Omental fat pad (tissue), 4 donors: ENCODE results near the gene GLMP. TPM values are rescaled to one million over a fixed set of nuclear protein-coding genes. Genes with fewer than 3 reads are reported as not detected.

ENCODE experiments used
- ATAC-seq: fragments of 150-250 bp; one replicate; pipeline ENCODE4 v1.9.1; 2016; ENCODE audit warnings: mild to moderate bottlenecking, moderate library complexity; ENCODE audit not compliant: low FRiP score
- DNase-seq: peaks from one replicate; pipeline ENCODE4 v3.0.0-alpha.2; 2019; ENCODE audit warnings: low spot score
- CTCF ChIP-seq, 3 donors: fragments of 450-650 bp; IDR thresholded peaks; one replicate each; pipeline ENCODE4 v1.5.1; 2016 to 2017; ENCODE audit warnings: antibody characterized with exemption in 3 of 3, mild to moderate bottlenecking in 3 of 3, moderate library complexity in 2 of 3
- total RNA-seq, 4 donors: library from RNA; depleted of rRNA; stranded (reverse); fragments of >200 nt; gene quantifications; one replicate each; pipeline ENCODE4 v1.1.0, GENCODE V29; 2016

Gene GLMP, protein sequence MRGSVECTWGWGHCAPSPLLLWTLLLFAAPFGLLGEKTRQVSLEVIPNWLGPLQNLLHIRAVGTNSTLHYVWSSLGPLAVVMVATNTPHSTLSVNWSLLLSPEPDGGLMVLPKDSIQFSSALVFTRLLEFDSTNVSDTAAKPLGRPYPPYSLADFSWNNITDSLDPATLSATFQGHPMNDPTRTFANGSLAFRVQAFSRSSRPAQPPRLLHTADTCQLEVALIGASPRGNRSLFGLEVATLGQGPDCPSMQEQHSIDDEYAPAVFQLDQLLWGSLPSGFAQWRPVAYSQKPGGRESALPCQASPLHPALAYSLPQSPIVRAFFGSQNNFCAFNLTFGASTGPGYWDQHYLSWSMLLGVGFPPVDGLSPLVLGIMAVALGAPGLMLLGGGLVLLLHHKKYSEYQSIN
- total RNA-seq, result 10 to 100 TPM; 44.0 to 71.1 (median 55.9) TPM

DNA sequence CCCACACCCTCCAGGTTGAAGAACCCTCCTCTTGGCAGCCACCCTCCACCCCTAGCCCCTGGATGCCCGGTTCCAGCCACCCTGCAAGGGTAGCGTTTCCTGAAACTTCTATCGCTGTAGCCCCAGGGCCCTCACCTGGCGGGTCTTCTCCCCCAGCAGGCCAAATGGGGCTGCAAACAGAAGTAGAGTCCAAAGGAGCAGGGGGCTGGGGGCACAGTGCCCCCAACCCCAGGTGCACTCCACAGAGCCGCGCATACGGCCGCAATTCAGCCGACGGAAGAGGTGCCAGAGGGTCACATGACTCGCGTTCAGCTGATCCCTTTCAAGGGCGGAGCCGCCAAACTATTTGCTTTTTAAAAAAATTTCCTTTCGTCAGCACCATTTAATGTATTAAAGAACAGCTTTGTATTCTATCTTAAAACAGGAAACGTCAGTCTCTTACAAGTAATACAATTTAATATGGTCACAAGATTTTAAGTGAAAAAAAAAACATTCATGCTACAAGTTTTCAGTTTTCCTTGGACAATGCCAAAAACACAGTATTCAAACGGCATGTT lies at the start of gene GLMP:
GLMP (minus strand) TSS at position 289 of the 557 bp plus-strand sequence; CDS start at position 255, 34 bp downstream.
- ATAC-seq, result no peak
- DNase-seq, result peak; percentile 58
- no peak for TF ChIP-seq CTCF (IDR thresholded peaks at IDR 0.05)

DNA sequence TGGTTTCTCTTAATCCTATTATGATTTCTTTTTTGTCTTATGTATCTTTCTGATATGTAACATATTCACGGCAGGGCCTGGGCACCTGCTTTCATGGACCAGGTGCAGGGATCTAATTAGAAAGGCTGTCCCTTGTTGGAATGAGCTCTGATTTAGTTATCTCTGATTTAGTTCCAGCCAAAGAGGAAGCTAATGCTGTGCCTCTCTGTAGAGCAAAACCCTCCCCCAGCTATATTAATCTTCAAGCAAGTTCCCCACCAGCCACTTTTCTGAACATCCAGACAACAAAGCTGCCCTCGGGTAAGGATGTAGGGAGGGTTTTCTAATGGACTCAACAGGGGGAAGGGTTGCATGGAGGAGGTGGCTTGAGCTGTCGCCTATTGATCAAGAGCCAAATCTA lies 48.9 kb upstream of the GLMP start:
- DNase-seq, result no peak
- TF ChIP-seq CTCF (IDR thresholded peaks at IDR 0.05), result no peak
- no peak for ATAC-seq

DNA sequence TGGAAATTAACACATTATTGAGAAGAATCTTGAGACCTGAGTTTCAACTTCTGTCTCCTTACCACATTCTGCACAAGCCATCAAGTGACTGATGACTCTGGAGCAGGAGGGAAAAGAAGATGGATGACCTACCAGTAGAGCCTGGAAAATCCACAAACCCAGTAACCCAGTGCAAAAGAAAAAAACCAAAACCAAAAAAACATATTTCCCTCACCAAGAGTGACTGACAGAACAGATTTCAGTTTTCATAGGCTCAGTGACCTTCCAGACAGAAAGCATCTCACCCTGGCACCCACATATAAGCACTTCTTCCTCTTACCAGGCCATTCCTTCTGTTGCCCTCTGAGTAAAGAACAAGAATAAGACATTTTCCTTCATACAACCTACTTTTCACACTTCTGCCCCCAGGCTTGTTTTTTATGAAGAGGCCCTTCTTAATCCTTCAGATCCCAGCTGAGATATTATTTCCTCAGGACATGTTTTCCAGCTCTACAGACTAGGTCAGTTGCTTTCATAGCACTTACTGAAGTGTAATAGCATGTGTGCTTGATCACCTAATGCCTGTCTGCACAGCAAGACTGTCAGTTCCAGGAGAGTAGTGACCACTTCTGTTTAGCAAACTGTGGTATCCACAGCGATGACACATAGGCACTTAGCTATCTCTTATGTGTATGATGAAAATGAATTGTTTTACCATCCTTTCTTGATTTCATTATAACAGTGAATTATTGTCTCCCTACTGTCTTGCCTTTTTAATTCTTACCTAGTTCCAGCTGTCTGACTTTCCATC lies 46.9 kb upstream of the GLMP start:
- DNase-seq, result no peak
- no peak for TF ChIP-seq CTCF (IDR thresholded peaks at IDR 0.05)
- ATAC-seq, result no peak

- no peak for TF ChIP-seq CTCF (IDR thresholded peaks at IDR 0.05)
- peak; percentile 99 for ATAC-seq
Measured at GRCh38 chr1:156338180-156338976, 42.9 kb upstream of the GLMP start, which contains the start of the genes CCT3 and TSACC. Gene CCT3 (minus strand): TSS chr1:156338292. CDS start chr1:156338184, 108 bp downstream. Gene TSACC (plus strand): TSS chr1:156338526. CDS start chr1:156339758, 1,232 bp downstream.

GRCh38 chr1:156337888-156338179 lies 42.4 kb upstream of the GLMP start:
- ATAC-seq (no peak), DNase-seq (peak; percentile 22)
- TF ChIP-seq CTCF (IDR thresholded peaks at IDR 0.05), result no peak

More at GRCh38 chr1:156338180-156338976, 42.9 kb upstream of the GLMP start, which contains the start of the genes CCT3 and TSACC:
- peak; percentile 99 for DNase-seq

- no peak for DNase-seq
- no peak for ATAC-seq
- TF ChIP-seq CTCF (IDR thresholded peaks at IDR 0.05), result no peak
Measured at GRCh38 chr1:156337052-156337887, 41.8 kb upstream of the GLMP start.
